Glomerular endothelial cell (primary cell): Measurements from ENCODE around the gene RPL7A. TPM values are rescaled to one million over a fixed set of nuclear protein-coding genes. Genes with fewer than 3 reads are reported as not detected.
"Not testable (repeated sequence)": the region's sequence is repeated elsewhere in the genome, so short reads cannot be mapped to it uniquely, and the experiment has no call there.

Experiments
- DNase-seq: peaks from one replicate; pipeline ENCODE4 v3.0.0-alpha.2; 2011; ENCODE audit warnings: low read depth, low spot score; ENCODE audit errors: extremely low read depth
- total RNA-seq: library from RNA; depleted of rRNA; stranded (reverse); fragments of >200 nt; gene quantifications from 2 replicates; pipeline ENCODE4 v1.2.3, GENCODE V29; 2015

RPL7A gene
- total RNA-seq, 1 donor from 2014 or later = 1,807 TPM

DNA sequence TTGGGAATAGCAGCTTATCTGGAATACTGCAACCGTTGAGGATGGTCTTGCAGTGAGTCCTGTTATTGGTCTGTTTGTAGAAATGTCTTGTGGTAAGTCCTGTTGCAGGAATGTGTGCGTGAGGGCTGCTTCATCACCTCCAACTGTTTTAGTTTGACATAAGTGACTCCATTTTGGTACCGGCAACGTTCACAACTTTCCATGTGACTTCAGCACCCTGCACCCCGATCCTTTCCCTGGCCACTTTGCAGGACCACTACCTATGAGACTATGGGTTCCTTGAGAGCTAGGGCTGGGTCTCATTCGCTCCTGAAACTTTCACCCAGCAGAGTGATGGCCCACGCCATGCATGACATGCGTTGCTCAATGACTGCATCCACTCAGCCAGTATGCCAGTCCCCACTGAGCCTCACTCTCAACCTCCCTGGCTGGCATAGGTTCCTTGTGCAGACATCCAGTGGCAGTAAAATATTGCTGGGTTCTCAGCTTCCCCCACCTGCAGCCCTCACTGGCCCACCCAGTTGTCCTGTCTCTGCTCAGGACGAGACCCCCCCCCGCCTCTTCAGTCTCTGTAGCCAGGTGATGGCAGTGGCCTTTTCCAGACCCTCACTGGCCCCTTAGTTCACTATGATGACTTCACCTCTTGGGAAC is 20.1 kb upstream of the RPL7A start:
- no peak for DNase-seq

DNA sequence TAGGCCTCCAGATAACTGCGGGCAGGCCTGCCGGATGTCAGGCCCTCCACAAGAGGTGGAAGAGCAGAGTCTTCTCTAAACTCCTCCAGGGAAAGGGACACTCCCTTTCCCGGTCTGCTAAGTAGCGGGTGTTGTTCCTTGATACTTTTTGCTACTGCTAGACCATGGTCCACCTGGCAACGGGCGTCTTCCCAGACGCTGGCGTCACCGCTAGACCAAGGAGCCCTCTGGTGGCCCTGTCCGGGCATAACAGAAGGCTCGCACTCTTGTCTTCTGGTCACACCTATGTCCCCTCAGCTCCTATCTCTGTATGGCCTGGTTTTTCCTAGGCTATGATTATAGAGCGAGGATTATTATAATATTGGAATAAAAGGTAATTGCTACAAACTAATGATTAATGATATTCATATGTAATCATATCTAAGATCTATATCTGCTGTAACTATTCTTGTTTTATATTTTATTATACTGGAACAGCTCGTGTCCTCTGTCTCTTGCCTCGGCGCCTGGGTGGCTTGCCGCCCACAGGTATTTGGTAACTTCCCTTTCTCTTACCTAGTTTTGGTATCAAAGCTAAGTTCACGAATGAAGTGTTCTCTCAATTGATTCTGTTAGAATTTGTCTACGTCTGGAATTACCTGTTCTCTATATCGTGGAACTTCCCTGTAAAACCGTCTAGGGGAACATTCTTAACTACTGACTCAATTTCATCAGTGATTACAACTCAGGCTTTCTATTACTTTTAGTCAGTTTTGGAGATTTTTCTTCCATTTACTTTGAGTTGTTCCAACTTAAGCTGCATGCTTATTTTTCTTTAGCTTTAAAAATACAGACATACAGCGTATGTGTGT is 18.5 kb upstream of the RPL7A start:
- DNase-seq = not testable (repeated sequence)

DNA sequence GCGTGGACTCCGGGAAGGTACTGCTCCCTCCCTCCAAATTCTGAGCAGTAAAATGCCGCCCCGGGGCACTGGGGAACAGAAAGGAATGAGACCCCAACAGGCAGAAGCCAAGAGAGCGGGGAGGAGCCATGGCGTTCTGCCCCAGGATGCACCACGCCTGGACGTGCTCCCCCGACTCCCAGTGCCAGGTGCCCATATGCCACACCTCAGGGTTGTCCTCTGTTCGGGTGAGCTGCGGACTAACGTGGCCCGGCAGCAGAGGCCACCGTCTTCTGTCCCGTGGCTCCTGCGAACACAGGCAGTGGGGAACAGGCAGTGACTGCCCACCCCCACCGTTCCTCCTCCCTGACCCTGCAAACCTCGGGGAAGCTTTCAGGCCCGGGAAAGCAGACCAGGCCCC is 16.8 kb upstream of the RPL7A start:
- DNase-seq = no peak

DNA sequence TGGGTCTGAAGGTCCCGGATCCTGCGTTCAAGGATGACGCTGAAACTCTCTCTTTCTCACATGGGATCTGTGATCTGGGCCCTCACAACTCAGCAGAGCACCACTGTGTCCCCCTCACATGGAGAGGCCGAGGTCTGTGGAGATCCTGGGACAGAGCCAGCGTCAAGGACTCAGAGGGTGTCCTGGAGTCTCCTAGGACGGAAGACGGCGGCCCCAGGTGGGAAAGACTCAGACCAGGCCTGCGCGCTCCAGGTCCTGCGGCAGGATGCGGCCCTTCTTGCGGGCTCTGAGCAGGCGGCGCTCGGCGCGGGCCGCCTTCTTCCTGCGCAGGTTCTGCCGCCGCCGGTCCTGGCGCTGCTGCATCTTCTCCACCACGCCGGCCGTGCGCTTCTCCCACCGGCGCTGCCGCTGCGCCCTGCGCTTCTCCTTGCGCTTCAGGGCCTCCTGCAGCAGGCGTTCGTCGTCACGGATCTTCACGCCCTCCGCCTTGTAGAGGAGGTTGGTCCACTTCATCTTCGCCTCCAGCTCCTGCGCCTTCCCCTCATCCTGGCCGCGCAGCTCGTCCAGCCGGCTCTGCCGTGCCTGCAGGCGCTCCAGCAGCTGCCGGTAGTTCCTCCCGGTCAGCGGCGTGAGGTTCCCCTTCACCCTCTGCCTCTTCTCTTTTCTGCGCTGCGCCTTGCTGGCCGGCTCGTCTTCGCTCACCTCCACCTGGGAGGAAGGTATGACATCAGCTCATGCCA is 16.2 kb upstream of the RPL7A start:
- no peak for DNase-seq

DNA sequence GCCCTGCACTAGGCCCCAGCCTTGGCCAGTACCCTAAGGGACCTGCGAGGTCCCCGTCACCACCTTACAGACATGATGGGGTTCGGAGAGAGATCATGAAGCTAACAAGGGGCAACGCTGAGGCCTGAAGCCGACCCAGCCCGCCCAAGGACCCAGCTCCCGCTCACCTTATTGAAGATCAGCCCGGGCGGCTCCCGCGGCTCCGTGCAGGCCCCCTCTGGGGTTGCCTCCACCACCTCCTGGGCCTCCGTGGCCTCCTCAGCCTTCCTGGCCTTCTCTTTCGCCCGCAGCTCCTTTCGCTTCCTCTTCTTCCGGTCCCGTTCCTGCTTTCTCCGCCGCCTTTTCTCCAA is 15.7 kb upstream of the RPL7A start:
- no peak for DNase-seq

DNA sequence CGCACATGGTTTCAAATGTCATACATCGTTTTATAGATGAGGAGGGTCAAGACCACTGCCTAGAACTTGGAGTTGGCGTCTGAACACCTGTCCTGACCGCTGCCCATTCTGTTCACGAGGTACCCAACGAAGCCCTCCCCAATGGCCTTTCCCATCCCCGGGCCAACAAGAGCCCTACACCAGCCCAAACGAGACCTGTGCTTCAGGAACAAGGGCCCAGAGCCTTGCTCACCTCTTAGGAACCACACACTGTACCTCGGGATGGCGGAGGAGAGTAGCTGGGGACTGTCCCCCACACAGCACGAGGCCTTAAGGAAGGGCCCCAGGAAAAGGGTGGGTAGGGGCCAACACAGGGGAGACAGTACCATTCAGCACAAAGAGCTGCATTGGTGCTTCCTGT is 15.0 kb upstream of the RPL7A start:
- no peak for DNase-seq

DNA sequence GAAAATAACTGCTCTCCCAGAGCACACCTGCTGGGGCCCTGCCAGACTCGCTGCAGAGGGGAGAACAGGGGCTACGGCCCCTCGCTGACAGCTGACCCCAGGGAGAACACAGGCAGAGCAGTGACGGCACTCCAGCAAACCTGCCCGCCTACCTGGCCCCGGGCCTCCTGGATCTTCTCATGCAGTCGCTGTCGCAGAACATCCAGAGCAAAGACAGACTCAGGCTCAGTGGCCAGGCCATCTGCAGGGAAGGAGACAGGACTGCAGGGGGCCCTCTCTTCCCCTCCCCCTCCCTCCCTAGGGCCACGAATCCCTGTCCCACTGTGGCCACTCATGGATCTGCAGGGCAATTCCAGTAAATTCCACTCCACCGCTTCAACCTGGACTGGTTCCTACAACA is 14.5 kb upstream of the RPL7A start:
- DNase-seq = no peak

DNA sequence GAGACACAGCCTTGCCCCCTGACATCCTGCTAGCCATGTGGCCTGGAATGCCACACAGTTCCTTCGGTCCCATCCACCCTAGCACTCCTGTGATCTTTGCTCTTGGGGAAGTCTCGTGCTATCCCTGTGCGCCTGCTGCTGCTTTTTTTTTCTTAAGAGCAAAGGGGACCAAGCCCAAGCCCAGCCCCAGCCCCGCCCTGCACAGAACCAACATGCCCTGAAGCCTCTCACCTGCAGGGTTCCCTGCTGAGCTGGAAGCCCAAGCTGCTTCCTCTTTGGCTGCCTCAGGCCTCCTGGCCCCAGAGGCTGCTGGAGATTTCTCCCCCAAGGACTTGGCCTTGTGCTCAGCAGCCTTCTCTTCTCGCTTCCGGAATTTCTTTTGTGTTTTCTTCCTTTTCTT is 13.9 kb upstream of the RPL7A start:
- DNase-seq = no peak

DNA sequence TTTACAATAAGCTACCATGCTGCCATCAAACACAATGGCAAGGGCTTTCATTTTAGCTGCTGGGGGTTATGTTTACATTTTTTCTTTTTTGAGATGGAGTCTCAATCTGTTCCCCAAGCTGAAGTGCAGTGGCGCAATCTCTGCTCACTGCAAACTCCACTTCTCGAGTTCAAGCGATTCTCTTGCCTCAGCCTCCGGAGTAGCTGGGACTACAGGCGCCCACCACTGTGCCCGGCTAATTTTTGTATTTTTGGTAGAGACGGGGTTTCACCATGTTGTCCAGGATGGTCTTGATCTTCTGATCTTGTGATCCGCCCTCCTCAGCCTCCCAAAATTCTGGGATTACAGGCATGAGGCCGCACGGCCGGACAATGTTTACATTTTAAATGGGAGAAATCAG is 13.1 kb upstream of the RPL7A start:
- DNase-seq = not testable (repeated sequence)

DNA sequence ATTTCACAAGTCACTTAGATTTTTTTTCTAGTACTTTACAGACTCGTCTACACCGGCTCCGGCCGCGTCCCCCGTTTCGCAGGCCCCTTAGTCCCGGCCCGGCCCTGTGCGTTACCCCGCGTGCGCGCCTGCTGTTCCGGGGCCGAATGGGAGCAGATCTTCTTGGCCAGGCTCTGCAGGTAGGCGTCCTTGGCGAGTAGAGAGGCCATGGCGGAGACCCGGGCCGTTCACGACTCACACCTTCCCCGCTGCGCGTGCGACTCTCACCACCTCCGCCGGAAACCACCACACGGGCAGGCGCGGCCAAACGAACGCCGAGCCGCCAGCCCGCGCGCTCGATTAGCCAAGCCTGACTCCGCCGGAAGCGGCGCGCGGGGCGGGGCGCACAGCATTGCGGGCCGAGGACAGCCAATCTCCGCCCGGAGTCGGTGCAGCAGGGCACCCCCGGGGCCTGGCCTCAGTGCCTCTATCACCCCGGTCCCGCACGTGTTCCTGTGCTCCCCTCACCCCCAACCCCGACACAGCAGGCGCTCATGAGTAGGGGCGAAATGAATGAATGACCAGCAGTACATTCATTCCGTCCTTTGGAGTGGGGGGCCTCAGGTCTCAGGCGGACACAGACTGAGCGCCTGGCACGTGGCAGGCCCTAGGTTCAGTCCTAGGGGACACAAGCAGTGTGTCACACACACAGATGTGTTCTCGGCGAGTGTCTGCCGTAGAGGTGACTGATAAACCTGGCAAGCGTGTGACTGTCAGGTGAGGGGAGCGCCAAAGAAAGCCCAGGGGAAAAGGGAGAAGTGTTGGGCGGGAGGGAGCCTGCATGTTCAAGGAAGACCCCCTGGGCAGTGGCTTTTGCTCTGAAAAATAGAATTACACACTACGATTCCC is 11.8 kb upstream of the RPL7A start, which contains the start of gene SURF6:
Gene SURF6 (minus strand): TSS at position 265 of the 888 bp plus-strand sequence. CDS start 56 bp downstream, at position 209.
- DNase-seq = no peak

DNA sequence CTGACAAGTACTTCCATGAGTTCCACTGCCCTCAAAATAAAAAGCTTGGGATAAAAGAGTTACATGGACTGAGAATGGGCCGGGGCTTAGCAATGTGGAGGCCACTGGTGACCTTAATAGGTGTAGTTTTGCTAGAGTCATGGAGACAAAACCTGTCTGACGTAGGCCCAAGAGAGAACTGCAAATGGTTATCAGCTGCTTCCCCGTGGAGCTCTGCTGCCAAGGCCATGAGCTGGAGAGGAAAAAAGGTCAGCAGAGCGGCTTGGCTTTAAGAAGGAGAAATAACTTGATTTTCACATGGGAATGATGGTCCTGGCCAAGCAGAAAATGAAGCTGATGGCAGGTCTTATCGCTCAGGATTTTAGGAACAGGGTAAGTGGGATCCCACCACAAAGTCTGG is 8.4 kb upstream of the RPL7A start:
- no peak for DNase-seq

DNA sequence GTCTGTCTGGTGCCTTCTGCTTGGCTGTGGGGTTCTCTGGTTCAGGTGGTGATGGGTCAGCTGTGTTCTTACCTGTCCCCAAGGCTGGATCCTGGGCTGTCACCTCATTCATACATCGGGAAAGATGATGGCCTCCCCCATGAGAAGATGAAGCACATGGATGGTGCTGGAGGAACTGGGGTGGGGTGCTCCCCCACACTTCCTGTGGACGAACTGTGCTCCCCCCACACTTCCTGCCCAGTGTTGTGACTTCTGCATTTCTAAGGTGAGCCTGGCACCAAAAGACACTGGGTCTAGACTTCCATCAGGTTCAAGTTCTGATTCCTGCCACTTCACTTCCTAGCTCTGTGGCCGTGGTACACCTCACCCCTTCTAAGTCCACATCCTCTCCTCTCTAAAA is 7.8 kb upstream of the RPL7A start:
- DNase-seq = no peak

DNA sequence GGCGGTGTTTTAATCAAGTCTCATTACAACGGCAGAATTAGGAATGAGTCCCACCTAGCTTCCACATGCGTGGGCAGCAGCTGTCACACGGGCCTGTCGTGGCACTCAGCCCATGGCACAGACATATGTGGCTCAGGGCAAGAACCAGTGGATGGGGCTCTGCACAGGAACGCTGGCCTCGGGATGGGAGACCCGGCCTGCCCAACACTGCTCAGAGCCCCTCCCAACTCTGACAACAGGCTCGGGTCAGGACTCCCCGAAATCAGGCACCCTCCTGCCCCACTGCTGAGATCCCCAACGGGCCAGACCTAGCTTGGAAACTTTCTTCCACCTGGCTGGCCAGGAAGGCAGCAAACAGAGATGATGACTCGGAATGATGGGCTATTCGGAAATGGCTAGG is 7.1 kb upstream of the RPL7A start:
- no peak for DNase-seq

DNA sequence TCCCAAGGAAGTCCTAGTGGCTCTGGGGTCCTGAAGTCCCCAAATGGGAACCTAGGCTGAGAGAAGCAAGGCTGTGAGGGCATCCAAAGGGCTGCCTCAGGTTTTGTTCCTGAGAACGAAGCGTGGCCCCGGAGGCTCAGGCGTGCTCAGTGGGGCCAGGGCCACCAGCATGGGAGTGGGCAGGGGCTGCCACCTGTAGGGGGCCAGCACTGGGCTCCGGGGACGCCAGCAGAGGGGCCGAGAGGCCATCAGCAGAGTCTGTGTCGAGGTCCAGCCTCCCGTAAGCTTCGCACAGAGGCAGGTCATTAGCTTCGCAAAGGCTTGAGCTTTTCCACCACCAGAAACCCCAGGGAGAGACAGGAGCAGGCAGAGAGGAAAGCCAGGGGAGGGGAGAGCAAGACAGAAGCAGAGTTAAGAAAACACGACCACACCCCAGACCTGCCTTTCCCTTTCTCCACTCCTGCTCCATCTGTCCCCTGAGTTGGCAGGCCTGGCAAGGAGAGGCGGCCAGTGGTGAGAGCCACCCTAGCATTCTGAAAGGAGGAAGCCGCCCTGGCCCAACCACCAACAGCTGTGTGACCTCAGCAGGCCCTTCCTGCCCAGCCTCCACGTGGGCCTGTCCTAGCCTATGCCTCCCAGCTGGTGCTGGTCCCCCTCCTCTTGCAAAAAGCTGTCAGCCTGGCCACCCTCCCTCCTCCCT is 6.5 kb upstream of the RPL7A start:
- no peak for DNase-seq

DNA sequence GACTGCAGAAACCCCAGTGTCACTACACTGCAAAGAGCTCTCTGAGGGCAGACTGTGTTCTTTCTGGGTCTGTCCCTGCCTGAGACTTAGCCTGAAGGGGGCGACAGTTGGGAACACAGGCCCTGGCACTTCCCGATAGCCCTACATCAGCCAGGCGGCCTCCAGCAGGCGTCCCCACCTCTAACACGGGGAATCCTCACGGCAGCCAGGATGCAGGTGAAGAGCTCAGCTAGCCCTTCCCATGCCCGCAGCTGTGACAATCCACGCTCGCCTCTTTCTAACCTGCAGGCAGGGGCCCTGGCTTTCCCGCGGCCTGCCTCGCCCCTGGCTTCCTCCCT is 6.0 kb upstream of the RPL7A start:
- DNase-seq = no peak

DNA sequence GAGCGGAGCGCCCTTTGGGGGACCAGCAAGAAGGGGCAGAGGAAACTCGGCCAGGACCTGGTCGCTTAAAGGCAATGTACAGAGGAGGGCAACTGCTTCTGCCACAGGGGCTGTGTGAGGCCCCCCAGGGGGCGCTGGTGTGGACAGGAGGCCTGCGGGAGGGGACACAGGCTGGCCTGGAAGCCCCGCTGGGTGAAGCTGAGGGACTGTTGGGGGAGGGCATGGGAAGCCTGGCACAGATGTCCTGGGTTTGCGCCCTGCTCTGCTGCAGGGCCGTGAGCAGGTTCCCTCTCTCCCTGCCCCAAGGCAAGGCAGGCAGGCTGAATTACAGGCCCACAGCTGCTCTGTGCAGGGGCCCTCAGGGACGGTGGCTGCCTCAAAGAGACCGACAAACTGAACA is 5.4 kb upstream of the RPL7A start:
- no peak for DNase-seq

DNA sequence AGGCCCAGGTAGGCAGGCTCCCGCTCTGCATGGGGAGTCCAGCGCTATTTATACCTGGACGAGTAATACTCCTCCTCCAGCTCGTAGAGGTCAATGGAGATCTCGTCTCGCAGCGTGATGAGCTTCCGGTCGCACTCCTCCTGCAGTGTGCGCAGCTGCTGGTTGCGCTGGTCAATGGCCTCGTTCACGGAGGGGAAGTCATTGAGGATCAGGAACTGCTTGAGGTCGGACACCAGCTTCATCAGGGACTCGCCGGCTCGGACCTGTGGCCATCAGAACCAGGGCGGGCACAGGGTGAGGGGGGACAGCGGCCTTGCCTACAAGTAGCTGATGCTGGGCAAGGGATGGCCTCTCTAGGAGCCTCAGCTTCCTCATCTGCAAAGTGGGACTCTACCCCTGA is 3.9 kb upstream of the RPL7A start:
- DNase-seq = no peak

DNA sequence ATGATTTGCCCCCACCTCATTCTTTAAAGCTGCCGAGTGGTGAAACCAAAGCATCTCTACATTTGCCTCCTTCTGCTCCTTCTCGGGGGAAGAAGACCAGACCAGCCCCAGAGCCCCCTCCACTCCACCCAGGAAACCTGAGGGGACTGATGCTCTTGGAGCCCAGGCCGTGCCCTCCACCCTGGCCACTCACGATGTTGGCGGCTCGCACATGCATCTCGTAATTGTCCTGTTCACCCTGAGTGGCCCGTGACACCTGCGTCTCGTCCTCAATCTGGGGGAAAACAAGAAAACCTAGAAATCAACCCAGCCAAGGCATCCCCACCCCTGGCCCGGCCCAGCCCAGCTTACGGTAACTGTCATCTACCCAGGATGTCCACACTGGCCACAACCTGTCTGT is 3.0 kb upstream of the RPL7A start:
- DNase-seq = no peak

DNA sequence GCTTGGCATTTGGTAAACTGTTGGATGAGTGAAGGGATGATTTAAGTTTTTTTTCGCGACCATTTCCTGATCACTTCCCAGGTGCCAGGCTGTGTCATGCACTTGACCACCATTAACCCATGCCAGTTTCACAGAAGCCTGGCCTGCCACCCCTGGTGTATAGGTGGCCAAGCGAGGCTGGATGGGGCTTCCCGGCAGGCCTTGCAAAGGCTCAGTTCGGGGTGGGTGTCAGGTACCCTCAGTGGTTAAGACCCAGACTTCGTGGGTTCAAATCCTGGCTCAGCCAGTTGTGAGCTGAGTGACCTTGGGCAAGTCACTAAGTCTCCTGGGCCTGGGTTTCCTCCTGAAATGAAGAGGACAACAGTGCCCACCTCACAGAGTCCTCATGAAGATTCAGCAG is 2.4 kb upstream of the RPL7A start:
- no peak for DNase-seq
